Measurements from ENCODE around the gene UBTD2.
"Not testable (repeated sequence)": the region's sequence is repeated elsewhere in the genome, so short reads cannot be mapped to it uniquely, and the experiment has no call there.

Gene UBTD2

GRCh38 chr5:172245046-172245445 lies 38.5 kb downstream of the UBTD2 start:
- no peak for DNase-seq

- DNase-seq, result no peak
Observed at GRCh38 chr5:172243302-172243701, 40.3 kb downstream of the UBTD2 start.

GRCh38 chr5:172238334-172238733 lies 45.2 kb downstream of the UBTD2 start:
- no peak for DNase-seq

GRCh38 chr5:172235827-172236736 lies 47.5 kb downstream of the UBTD2 start:
- no peak for DNase-seq

- no peak for DNase-seq
Observed at GRCh38 chr5:172235132-172235780, 48.3 kb downstream of the UBTD2 start.

- DNase-seq, result no peak
Observed at GRCh38 chr5:172234031-172234430, 49.5 kb downstream of the UBTD2 start.

GRCh38 chr5:172229904-172230303 lies 53.7 kb downstream of the UBTD2 start:
- DNase-seq, result no peak

GRCh38 chr5:172224996-172225395 lies 58.6 kb downstream of the UBTD2 start:
- no peak for DNase-seq

- DNase-seq, result no peak
Observed at GRCh38 chr5:172223901-172224873, 59.4 kb downstream of the UBTD2 start.

GRCh38 chr5:172219296-172219695 lies 64.3 kb downstream of the UBTD2 start:
- no peak for DNase-seq

- DNase-seq, result no peak
Observed at GRCh38 chr5:172216345-172216744, 67.2 kb downstream of the UBTD2 start.

GRCh38 chr5:172213126-172213525 lies 70.4 kb downstream of the UBTD2 start:
- DNase-seq, result no peak

GRCh38 chr5:172211676-172212075 lies 71.9 kb downstream of the UBTD2 start:
- DNase-seq, result no peak

- DNase-seq, result no peak
Observed at GRCh38 chr5:172209714-172210113, 73.8 kb downstream of the UBTD2 start.

GRCh38 chr5:172207511-172207910 lies 76.1 kb downstream of the UBTD2 start:
- no peak for DNase-seq

- not testable (repeated sequence) for DNase-seq
Observed at GRCh38 chr5:172205984-172206383, 77.6 kb downstream of the UBTD2 start.

- DNase-seq, result no peak
Observed at GRCh38 chr5:172200476-172200875, 83.1 kb downstream of the UBTD2 start.

- no peak for DNase-seq
Observed at GRCh38 chr5:172199446-172199845, 84.1 kb downstream of the UBTD2 start.

- not testable (repeated sequence) for DNase-seq
Observed at GRCh38 chr5:172197775-172198174, 85.8 kb downstream of the UBTD2 start.

- DNase-seq, result no peak
Observed at GRCh38 chr5:172194985-172195774, 88.4 kb downstream of the UBTD2 start.

GRCh38 chr5:172193872-172194271 lies 89.7 kb downstream of the UBTD2 start, which contains the start of gene EFCAB9:
Gene EFCAB9, plus strand, starts transcription at chr5:172194172. Its CDS starts 1 bp downstream, at chr5:172194173.
- no peak for DNase-seq

- DNase-seq, result no peak
Observed at GRCh38 chr5:172189693-172190296, 93.8 kb downstream of the UBTD2 start.
